GM18511 (cell line): ENCODE data around the gene USP7.
"Not testable (repeated sequence)": the region's sequence is repeated elsewhere in the genome, so short reads cannot be mapped to it uniquely, and the experiment has no call there.

ENCODE experiments used
- ATAC-seq: cut with Tn5 transposase; IDR thresholded peaks from one replicate; pipeline ENCODE4 v1.9.1; 2021; ENCODE audit warnings: mild to moderate bottlenecking, moderate library complexity; ENCODE audit not compliant: unreplicated experiment

The USP7 gene

DNA sequence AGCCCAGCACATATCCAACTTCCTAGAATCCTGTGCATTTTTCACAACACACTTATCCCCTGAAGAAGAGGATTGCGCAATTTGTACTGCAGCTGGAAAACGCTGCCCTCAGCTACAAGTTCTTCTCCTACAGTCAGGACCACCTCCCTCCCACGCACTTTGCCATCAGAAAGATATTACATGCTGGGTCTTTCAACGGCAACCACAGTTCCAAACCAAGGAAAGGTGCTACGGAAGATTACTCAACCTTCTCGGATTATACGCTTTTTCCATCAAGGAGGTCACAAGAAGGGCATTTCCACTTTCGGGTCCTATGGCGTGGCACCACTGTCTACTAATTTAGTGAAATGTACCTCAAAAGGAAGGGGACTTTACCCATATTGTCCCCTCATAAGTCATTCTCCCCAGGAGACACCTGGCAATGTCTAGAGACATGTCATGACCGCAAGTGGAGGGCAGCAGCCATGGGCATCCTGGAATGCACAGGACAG lies 35.2 kb downstream of the USP7 start:
- no peak for ATAC-seq

GRCh38 chr16:8926827-8927226 lies 36.9 kb downstream of the USP7 start:
- ATAC-seq: no peak

GRCh38 chr16:8925455-8925854 lies 38.3 kb downstream of the USP7 start:
- no peak for ATAC-seq

DNA sequence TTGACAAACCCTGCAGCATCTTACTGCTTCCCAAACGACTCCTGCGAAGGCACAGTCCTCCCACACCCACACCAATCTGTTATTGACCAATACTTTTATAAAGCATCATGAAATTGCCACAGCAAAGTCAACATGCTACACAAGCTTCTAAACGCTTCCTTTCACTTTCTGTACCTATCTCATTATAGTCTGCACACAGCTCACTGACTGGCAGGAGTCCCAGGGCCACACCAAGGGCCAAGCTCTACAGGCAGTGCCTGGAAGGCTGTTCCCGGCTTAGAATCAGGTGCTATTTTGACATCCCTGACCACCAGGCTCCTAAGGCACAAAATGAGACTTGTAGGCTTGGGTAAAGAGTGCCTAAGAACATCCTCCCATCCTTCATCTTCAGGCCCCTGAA lies 39.5 kb downstream of the USP7 start:
- ATAC-seq: peak; percentile 58

GRCh38 chr16:8923199-8923598 lies 40.5 kb downstream of the USP7 start:
- ATAC-seq: no peak

DNA sequence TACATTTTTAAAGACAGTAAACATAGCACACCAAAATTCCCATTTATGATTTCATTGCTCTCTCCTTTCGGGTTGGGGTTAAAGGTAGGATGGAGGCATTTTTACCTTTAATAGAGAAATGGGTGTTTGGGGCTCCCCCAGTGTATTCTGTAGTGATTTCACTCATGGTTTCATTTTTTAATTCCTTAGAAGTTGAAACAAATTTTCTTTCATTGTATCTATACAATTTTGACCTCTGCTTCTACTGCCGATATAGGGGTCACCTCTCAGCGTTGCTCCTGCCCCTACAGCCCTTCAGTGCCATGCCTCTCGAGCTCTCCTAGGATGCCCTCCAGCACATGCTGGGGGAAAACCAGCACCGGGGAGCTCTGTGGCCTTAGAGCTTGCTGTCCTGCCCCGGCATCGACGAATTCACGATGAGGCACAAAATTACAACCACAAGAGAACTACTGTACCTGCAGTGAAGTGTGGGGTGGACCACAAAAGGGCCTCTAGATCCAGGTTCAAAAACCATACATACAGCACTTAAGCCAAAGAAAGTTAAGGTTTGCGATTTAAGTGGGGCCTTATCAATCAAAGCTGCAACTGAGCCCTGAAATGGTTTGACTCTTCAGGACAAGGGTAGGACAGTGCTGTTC lies 42.2 kb downstream of the USP7 start:
- ATAC-seq: no peak

DNA sequence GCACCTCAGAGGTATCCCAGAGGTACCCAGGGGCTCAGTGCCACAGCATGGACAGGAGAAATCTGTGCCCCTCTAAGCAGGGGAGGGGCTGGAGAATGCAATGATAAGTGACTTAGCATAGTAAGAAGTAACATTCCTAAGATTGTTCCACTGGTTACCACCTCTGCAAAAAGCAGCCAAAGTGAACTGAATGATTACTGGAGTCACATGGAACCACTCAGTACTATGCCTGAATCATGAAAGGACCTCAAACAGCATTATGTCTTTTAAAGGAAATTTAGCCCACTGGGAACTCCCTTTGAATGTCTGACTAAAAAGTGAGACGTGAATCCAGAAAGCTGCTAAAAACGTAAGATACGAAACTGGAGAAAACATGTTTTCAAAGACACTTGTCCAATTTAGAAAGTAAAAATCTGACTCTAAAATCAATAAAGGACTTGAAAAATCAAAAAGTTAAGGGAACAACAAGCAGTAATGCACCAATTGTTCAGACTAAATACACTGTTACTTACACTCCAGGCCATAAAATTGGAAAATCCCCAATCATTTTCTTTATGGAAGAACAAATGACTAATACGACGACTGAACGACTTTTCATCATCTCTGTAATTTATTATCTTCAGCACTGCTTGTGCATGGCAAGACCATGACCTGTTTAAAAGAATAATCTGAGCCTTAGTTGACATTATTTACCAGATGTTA lies 42.9 kb downstream of the USP7 start:
- no peak for ATAC-seq

- ATAC-seq: no peak
These were observed 43.7 kb downstream of the USP7 start for GRCh38 chr16:8919934-8920462.

DNA sequence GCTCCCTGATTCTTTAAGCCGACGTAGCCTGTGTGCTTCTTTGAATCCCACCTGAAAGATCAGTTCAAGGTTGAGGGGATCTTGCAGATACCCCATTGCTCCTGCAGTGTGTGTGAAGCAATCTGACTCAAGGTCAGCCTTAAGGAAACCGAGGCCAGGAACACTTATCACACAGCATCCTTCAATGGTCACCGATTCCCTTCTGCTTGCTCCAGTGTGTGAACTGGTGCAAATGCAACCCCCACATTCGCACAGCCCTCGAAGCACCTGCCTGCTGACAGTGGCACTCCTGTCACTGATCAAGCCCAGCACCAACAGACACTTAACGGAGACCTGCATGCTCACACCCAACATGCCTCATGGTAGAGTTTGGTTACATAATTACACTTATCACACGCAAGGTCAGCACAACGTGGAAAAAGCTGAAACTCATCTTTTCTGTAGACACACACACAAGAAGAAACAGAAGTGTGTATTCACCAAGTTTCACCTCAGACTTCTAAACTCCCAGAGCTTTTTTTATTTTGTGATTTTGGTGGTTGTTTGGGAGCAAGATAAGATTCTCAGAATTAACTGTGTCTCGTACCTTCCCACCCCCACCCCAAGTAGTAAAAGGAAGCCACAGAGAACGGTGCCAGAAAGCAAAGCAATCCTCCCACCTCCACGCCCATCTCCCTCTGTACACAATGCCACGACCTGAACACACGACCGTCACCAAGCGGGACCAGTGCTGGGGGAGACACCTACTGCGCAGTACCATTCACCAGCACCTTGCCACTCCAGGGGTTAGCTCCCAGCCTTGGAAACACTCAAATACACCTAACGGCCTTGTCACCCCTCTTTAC lies 44.4 kb downstream of the USP7 start:
- no peak for ATAC-seq

- ATAC-seq: not testable (repeated sequence)
These were observed 46.4 kb downstream of the USP7 start for GRCh38 chr16:8917336-8917735.

DNA sequence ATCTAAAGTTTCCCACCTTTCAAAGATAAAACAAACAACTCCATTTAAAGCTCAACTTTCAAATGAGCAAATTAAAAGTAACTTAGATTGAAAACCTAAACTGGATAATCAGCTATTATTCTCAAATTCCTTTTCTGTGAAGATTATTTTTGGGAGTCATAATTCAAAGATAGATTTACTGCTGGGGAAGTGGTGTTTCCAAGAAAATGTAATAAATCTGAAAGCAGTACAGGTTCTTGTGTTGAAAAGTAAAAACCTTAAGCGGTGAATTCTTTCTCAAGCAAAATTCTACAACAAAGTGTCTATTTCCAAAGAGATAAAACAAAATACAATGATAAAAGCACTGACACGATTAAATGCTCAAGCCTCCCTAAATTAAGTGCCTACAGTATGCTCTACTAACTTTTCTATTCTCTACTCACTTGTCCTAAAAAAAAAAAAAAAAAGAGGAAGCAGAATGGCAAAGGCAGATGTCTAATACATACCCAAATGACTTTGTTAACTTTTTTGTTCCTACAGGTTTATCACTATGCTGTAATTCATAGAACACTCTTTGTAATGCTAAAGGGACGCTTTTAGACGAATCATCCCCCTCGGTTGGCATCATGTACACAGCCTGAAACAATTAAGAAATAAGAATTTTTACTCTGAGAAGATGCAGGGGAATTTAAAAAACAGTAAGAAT lies 47.0 kb downstream of the USP7 start:
- ATAC-seq: no peak

DNA sequence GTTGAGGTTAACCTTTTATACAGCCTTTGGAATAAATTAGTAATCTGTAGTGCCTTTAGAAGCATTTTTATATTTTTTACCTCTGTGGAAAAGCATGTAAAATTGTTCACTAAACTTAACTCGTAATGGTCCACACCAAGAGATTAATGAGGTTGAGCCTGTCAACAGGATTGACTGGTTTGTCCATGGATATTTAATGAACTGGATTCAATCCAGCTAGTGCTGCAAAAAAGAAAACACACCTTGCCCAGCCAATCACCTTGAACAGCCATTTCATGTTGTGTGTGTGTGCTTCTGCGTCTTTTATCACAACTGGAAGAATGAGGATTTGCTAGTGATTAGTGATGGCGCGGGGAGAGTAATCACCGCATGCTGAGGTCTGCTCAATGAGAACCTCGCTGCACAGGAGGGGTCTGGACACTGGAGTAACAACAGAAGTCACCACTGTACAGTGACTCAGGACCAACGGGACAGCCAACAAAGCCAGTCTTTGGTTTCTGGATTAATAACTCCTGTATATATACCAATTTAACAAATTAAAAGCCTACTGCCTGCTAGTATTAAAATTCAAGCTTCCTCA lies 47.9 kb downstream of the USP7 start:
- ATAC-seq: no peak

GRCh38 chr16:8914098-8914497 lies 49.6 kb downstream of the USP7 start:
- no peak for ATAC-seq

DNA sequence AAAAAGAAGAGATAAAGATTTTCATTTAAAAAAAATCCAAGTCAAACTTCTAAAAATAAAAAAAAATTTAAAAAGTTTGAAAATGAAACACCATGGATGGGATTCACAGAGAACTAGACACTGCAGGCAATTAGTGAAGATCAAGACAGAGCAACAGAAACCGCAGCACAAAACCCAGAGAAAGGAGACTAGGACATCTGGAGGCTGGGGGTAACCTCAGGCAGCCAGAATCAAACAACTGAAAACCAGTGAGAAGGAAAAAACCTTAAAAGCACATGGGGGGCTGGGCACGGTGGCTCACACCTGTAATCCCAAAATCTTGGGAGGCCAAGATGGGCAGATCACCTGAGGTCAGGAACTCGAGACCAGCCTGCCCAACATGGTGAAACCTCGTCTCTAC lies 50.9 kb downstream of the USP7 start:
- ATAC-seq: no peak

DNA sequence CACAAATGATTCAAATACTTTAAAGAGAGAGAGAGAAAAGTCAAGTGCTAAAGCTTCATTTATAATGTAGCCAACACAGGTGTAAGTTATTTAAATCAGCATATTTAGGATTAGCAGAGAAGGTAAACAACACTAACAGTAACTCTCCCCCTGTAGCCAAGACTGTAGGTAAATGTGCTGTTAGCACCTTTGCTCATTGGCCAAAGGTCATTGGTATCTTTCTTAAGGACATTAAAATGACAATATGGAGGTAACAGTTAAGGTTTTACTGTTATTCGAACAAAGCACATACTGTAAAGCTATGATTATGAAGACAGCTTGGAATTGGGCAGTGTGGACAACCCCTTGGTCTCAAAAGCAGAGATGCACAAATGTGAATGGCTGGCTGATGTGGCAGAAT lies 52.9 kb downstream of the USP7 start:
- no peak for ATAC-seq

GRCh38 chr16:8908810-8909468 lies 54.8 kb downstream of the USP7 start:
- ATAC-seq: no peak

GRCh38 chr16:8907096-8907495 lies 56.6 kb downstream of the USP7 start:
- ATAC-seq: no peak

- ATAC-seq: no peak
These were observed 57.7 kb downstream of the USP7 start for GRCh38 chr16:8905795-8906591.

DNA sequence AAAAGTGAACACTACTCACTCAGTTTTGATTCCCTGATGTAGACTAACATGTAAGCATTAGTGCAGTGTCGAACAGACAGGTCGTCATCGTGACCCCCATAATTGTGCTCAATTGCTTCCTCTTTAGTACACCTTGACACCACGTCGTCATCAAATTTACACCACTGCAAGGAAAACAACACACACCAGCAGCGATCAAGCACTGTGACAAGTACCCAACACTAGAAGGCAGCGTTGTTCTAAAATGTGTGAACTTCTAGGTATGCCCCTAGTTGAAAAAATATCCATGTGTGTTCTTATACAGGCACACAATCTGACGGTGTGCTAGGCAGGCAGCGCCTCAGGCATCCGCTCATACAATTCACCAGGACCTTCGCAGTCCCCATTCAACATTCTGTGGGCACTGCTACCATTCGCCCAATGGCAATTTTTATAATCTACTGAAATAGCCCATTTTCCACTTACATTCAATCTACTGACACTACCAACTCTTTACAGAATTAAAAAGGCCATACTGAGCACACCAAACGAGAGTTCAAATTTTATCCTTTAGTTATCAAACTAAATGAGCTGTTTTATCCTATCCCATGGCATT lies 58.4 kb downstream of the USP7 start:
- no peak for ATAC-seq
